Measurements from ENCODE around the gene HAP1. TPM values are rescaled to one million over a fixed set of nuclear protein-coding genes. Genes with fewer than 3 reads are reported as not detected.

Gene HAP1
- under 1 TPM; under 0.01 to 0.05 TPM for total RNA-seq
- polyA plus RNA-seq, result under 1 TPM; 0.02 to 0.04 TPM

- Histone ChIP-seq H3K27ac (ENCODE audit: low read depth in 1 of 2, low read length in 2 of 2) (no peak within 1 kb of the TSS), H3K4me1 (ENCODE audit: control insufficient read depth in 4 of 4, insufficient read depth in 4 of 4, low read length in 3 of 4) (peaks cover 4 to 16% (median 9%) of the 10 kb centered on the region in 4 donors), H3K4me3 (ENCODE audit: low read depth in 1 of 3, low read length in 3 of 3) (peak within 1 kb of the TSS in 2 of 3 donors; percentile 30 to 38), H3K9me3 (ENCODE audit: control insufficient read depth in 4 of 4, low read length in 3 of 4) (no peaks in the 10 kb centered on the region), H3K9ac (ENCODE audit: low read depth in 1 of 2, low read length in 2 of 2) (no peak within 1 kb of the TSS), H3K36me3 (ENCODE audit: control insufficient read depth in 4 of 4, insufficient read depth in 3 of 4, low read depth in 1 of 4, low read length in 3 of 4) (no peaks in the 10 kb centered on the region), H3K27me3 (ENCODE audit: control insufficient read depth in 4 of 4, insufficient read depth in 4 of 4, low read length in 3 of 4) (peaks cover 0 to 5% (median 0%) of the 10 kb centered on the region in 4 donors)
- WGBS, result 2% methylated on average over 77 of the region's 77 CpGs
- no peak for DNase-seq (ENCODE audit: low spot score)
- TF ChIP-seq MAX (IDR thresholded peaks at IDR 0.05) (no peak), REST (IDR thresholded peaks at IDR 0.05) (no peak), YY1 (IDR thresholded peaks at IDR 0.05) (no peak), JUND (IDR thresholded peaks at IDR 0.05) (no peak), CTCF (IDR thresholded peaks at IDR 0.05; ENCODE audit: low read depth, low read length, missing input control) (no peak), TAF1 (conservative IDR thresholded peaks at IDR 0.05) (no peak), RXRA (IDR thresholded peaks at IDR 0.05) (no peak), HNF4G (IDR thresholded peaks at IDR 0.05) (no peak)
Observed at GRCh38 chr17:41734139-41734948, at the start of gene HAP1. Gene HAP1 (minus strand): TSS chr17:41734643. CDS start chr17:41734634, 9 bp downstream.

GRCh38 chr17:41782142-41782541 lies 47.7 kb upstream of the HAP1 start:
- Histone ChIP-seq H3K4me3 (ENCODE audit: low read depth in 1 of 3, low read length in 3 of 3) (no peak overlapping the region), H3K4me1 (ENCODE audit: control insufficient read depth in 4 of 4, insufficient read depth in 4 of 4, low read length in 3 of 4) (peaks cover 15 to 43% (median 33%) of the 10 kb centered on the region in 4 donors), H3K27ac (ENCODE audit: low read depth in 1 of 2, low read length in 2 of 2) (peak overlapping the region; percentile 38 to 48), H3K9ac (ENCODE audit: low read depth in 1 of 2, low read length in 2 of 2) (no peak overlapping the region), H3K9me3 (ENCODE audit: control insufficient read depth in 4 of 4, low read length in 3 of 4) (no peaks in the 10 kb centered on the region), H3K36me3 (ENCODE audit: control insufficient read depth in 4 of 4, insufficient read depth in 3 of 4, low read depth in 1 of 4, low read length in 3 of 4) (no peaks in the 10 kb centered on the region), H3K27me3 (ENCODE audit: control insufficient read depth in 4 of 4, insufficient read depth in 4 of 4, low read length in 3 of 4) (no peaks in the 10 kb centered on the region)
- 50% methylated on average over 4 of the region's 4 CpGs for WGBS
- no peak for DNase-seq (ENCODE audit: low spot score)
- no peak for TF ChIP-seq RAD21 (IDR thresholded peaks at IDR 0.05)
- no peak for TF ChIP-seq ZBTB33 (IDR thresholded peaks at IDR 0.05)

Measured in liver (tissue), 9 donors.